Measurements from ENCODE around the gene FOXN3. TPM values are rescaled to one million over a fixed set of nuclear protein-coding genes. Genes with fewer than 3 reads are reported as not detected.

Gene FOXN3, protein sequence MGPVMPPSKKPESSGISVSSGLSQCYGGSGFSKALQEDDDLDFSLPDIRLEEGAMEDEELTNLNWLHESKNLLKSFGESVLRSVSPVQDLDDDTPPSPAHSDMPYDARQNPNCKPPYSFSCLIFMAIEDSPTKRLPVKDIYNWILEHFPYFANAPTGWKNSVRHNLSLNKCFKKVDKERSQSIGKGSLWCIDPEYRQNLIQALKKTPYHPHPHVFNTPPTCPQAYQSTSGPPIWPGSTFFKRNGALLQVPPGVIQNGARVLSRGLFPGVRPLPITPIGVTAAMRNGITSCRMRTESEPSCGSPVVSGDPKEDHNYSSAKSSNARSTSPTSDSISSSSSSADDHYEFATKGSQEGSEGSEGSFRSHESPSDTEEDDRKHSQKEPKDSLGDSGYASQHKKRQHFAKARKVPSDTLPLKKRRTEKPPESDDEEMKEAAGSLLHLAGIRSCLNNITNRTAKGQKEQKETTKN
- total RNA-seq = 44.1 and 44.2 TPM in 2 replicates

DNA sequence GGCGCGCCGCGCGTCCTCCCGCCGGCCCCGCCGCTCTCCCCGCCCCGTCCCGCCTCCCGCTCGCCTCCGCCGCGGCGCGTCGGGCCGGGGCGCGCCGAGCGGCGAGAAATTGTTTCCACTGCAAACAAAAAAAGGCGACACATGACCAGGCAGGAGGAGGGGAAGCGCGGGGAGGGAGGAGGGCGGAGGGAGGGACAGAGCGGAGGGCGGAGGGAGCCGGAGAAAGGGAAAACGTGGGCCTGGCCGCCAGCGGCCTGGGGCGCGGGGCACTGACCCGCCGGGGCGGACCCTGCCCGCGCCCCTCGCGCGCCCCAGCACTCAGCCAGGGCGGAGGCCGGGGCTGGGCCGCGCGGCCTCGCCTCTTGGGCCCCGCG is at the start of gene FOXN3:
TSS of gene FOXN3 (minus strand) at position 143 of the 374 bp plus-strand sequence. CDS start 4,757 bp downstream, outside the sequence.

Data from pericardium fibroblast (primary cell).